Keratinocyte (primary cell): Measurements from ENCODE around the gene MTHFD2. TPM values are rescaled to one million over a fixed set of nuclear protein-coding genes. Genes with fewer than 3 reads are reported as not detected.

Experiments
- DNase-seq: peaks from one replicate; pipeline ENCODE4 v3.0.0-alpha.2; 2011; ENCODE audit warnings: low read depth, missing footprints, low spot score
- FAIRE-seq: peaks from 2 replicates; lab custom pipeline; 2011; peaks lifted over from hg19 to GRCh38; lab: Jason Lieb, UNC
- H2AFZ ChIP-seq: 2 replicates; pipeline ENCODE4 v1.6.0; 2012; ENCODE audit warnings: low read length, control low read depth, inconsistent platforms; ENCODE audit not compliant: control insufficient read depth
- H3K27ac ChIP-seq: 2 replicates; pipeline ENCODE4 v1.5.1; 2011; ENCODE audit warnings: low read length; ENCODE audit not compliant: control insufficient read depth, insufficient read depth
- H3K27me3 ChIP-seq: 3 replicates; pipeline ENCODE4 v1.6.0; 2011; ENCODE audit warnings: low read length; ENCODE audit not compliant: control insufficient read depth, insufficient read depth; ENCODE audit errors: extremely low read depth
- H3K36me3 ChIP-seq, 2 experiments: 2 replicates in 1 of 2; 3 replicates in 1 of 2; pipeline ENCODE4 v1.5.1; 2011; ENCODE audit warnings: low read length in 2 of 2, mild to moderate bottlenecking in 1 of 2; ENCODE audit not compliant: control insufficient read depth in 2 of 2, insufficient read depth in 2 of 2; ENCODE audit errors: extremely low read depth in 1 of 2
- H3K4me1 ChIP-seq: 3 replicates; pipeline ENCODE4 v1.5.1; 2011; ENCODE audit warnings: low read length; ENCODE audit not compliant: control insufficient read depth, insufficient read depth; ENCODE audit errors: extremely low read depth
- H3K4me2 ChIP-seq: 3 replicates; pipeline ENCODE4 v1.6.0; 2011; ENCODE audit warnings: low read depth, low read length; ENCODE audit not compliant: control insufficient read depth, insufficient read depth; ENCODE audit errors: extremely low read depth
- H3K4me3 ChIP-seq, 3 experiments: fragments of 200-600 bp in 1 of 3; sonication (generic) in 1 of 3; 2 replicates in 2 of 3; 3 replicates in 1 of 3; pipeline ENCODE4 v1.5.1; 2011 to 2016; ENCODE audit warnings: low read length in 3 of 3, mild to moderate bottlenecking in 3 of 3, control low read depth in 2 of 3, inconsistent platforms in 1 of 3, low read depth in 1 of 3, mixed read lengths in 1 of 3, mixed run types in 1 of 3, moderate library complexity in 1 of 3; ENCODE audit not compliant: control insufficient read depth in 2 of 3, insufficient read depth in 2 of 3; ENCODE audit errors: extremely low read depth in 1 of 3
- H3K79me2 ChIP-seq: 2 replicates; pipeline ENCODE4 v1.6.0; 2012; ENCODE audit warnings: low read length; ENCODE audit not compliant: control insufficient read depth, insufficient read depth
- H3K9ac ChIP-seq: 3 replicates; pipeline ENCODE4 v1.6.0; 2011; ENCODE audit warnings: low read length; ENCODE audit not compliant: control insufficient read depth, insufficient read depth; ENCODE audit errors: extremely low read depth
- H3K9me1 ChIP-seq: 3 replicates; pipeline ENCODE4 v1.6.0; 2011; ENCODE audit warnings: low read length; ENCODE audit not compliant: control insufficient read depth, insufficient read depth; ENCODE audit errors: extremely low read depth
- H3K9me3 ChIP-seq: 2 replicates; pipeline ENCODE4 v1.5.1; 2012; ENCODE audit warnings: low read depth, low read length; ENCODE audit not compliant: control insufficient read depth
- H4K20me1 ChIP-seq: 3 replicates; pipeline ENCODE4 v1.6.0; 2011; ENCODE audit warnings: low read length; ENCODE audit not compliant: control insufficient read depth, insufficient read depth; ENCODE audit errors: extremely low read depth
- CTCF ChIP-seq, 3 experiments: IDR thresholded peaks in 1 of 3; conservative IDR thresholded peaks in 1 of 3; optimal IDR thresholded peaks in 1 of 3; 2 replicates in 2 of 3; 3 replicates in 1 of 3; pipeline versions ENCODE3 to v1.5.1; 2011; ENCODE audit warnings: low read length in 3 of 3, mild to moderate bottlenecking in 3 of 3, moderate library complexity in 2 of 3, control low read depth in 1 of 3, inconsistent platforms in 1 of 3; ENCODE audit not compliant: insufficient read depth in 2 of 3; ENCODE audit errors: extremely low read depth in 1 of 3
- EZH2 ChIP-seq: IDR thresholded peaks from one replicate; pipeline ENCODE4 v1.6.1; 2012; ENCODE audit warnings: inconsistent platforms, mild to moderate bottlenecking, low read length, moderate library complexity
- dilution Hi-C: fragments of 300-500 bp; cut with MboI; formaldehyde crosslinking; loops from one replicate; pipeline ENCODE4 v1.7.0; 2020; ENCODE audit warnings: low sequenced_read_pairs; ENCODE audit not compliant: extremely low pct_ligation_motif_present
- polyA plus RNA-seq, 5 experiments: library from polyadenylated mRNA; depleted of rRNA in 3 of 5; stranded (reverse) in 3 of 5; stranded (forward) in 1 of 5; unstranded in 1 of 5; fragments of >200 nt; gene quantifications; 1 replicate in 1 of 5; 2 replicates in 3 of 5; 3 replicates in 1 of 5; pipeline versions ENCODE4 v1.2.1 to v1.2.3, GENCODE V29; 2011 to 2012; ENCODE audit warnings: missing spikeins in 2 of 5, low read depth in 1 of 5, low replicate concordance in 1 of 5

MTHFD2 gene
- polyA plus RNA-seq, 1 donor (not counting 4 experiments of a cell fraction or from before 2014, with no cell fraction given) = 114 TPM

GRCh38 chr2:74181739-74182138 is 16.7 kb upstream of the MTHFD2 start:
- FAIRE-seq (no peak), DNase-seq (no peak)
- Histone ChIP-seq H3K27ac (no peak overlapping the region), H3K9me3 (no peaks in the 10 kb centered on the region), H2AFZ (peak overlapping the region; percentile 33), H3K36me3 (no peaks in the 10 kb centered on the region), H3K9ac (no peak overlapping the region), H3K4me2 (no peak overlapping the region), H3K4me1 (peaks cover 9% of the 10 kb centered on the region), H4K20me1 (peaks cover 1% of the 10 kb centered on the region), H3K4me3 (no peak overlapping the region), H3K27me3 (no peaks in the 10 kb centered on the region), H3K79me2 (peaks cover 18% of the 10 kb centered on the region), H3K9me1 (no peaks in the 10 kb centered on the region)
- dilution Hi-C loops = no loop called here
- no peak for TF ChIP-seq CTCF (optimal IDR thresholded peaks at IDR 0.05 in 1 of 3, IDR thresholded peaks at IDR 0.05 in 1 of 3, conservative IDR thresholded peaks at IDR 0.05 in 1 of 3; ENCODE audit: extremely low read depth in 1 of 3, insufficient read depth in 2 of 3, low read length in 3 of 3)
- no peak for TF ChIP-seq EZH2

- no peaks in the 10 kb centered on the region for H3K9me1 ChIP-seq
- H3K4me1 ChIP-seq = peaks cover 19% of the 10 kb centered on the region
- dilution Hi-C loops = no loop called here
- FAIRE-seq = no peak
- H4K20me1 ChIP-seq = no peaks in the 10 kb centered on the region
- no peak overlapping the region for H2AFZ ChIP-seq
- no peak overlapping the region for H3K4me3 ChIP-seq
- H3K27me3 ChIP-seq = no peaks in the 10 kb centered on the region
- no peaks in the 10 kb centered on the region for H3K79me2 ChIP-seq
- H3K9ac ChIP-seq = no peak overlapping the region
- no peaks in the 10 kb centered on the region for H3K9me3 ChIP-seq
- TF ChIP-seq CTCF (optimal IDR thresholded peaks at IDR 0.05 in 1 of 3, IDR thresholded peaks at IDR 0.05 in 1 of 3, conservative IDR thresholded peaks at IDR 0.05 in 1 of 3; ENCODE audit: extremely low read depth in 1 of 3, insufficient read depth in 2 of 3, low read length in 3 of 3) (no peak), EZH2 (no peak)
- H3K27ac ChIP-seq = no peak overlapping the region
- no peak for DNase-seq
- H3K36me3 ChIP-seq = no peaks in the 10 kb centered on the region
- H3K4me2 ChIP-seq = no peak overlapping the region
Observed at GRCh38 chr2:74183878-74184277, 14.5 kb upstream of the MTHFD2 start.
